Subcutaneous abdominal adipose tissue (tissue), 5 donors: ENCODE measurements around the gene PACS1.

ENCODE experiments used
- H3K27ac ChIP-seq: one replicate; pipeline ENCODE4 v1.7.0; 2013; ENCODE audit warnings: low read depth, mild to moderate bottlenecking, inconsistent platforms, low read length, moderate library complexity
- H3K27me3 ChIP-seq, 5 donors: one replicate each; pipeline ENCODE4 v1.7.0; 2013; ENCODE audit warnings: low read length in 5 of 5, inconsistent platforms in 1 of 5; ENCODE audit not compliant: control insufficient read depth in 5 of 5, insufficient read depth in 4 of 5
- H3K36me3 ChIP-seq, 5 donors: one replicate each; pipeline ENCODE4 v1.7.0; 2013; ENCODE audit warnings: low read length in 5 of 5; ENCODE audit not compliant: control insufficient read depth in 5 of 5, insufficient read depth in 5 of 5
- H3K4me1 ChIP-seq, 5 donors: one replicate each; pipeline ENCODE4 v1.7.0; 2013; ENCODE audit warnings: low read length in 5 of 5, mild to moderate bottlenecking in 3 of 5, moderate library complexity in 1 of 5; ENCODE audit not compliant: control insufficient read depth in 5 of 5, insufficient read depth in 5 of 5
- H3K4me3 ChIP-seq, 5 donors: one replicate each; pipeline ENCODE4 v1.7.0; 2013; ENCODE audit warnings: low read length in 5 of 5, low read depth in 1 of 5
- H3K9ac ChIP-seq, 5 donors: one replicate each; pipeline ENCODE4 v1.7.0; 2013; ENCODE audit warnings: low read length in 5 of 5, mild to moderate bottlenecking in 4 of 5, moderate library complexity in 3 of 5
- H3K9me3 ChIP-seq, 5 donors: one replicate each; pipeline ENCODE4 v1.7.0; 2013; ENCODE audit warnings: low read length in 5 of 5; ENCODE audit not compliant: control insufficient read depth in 5 of 5
- donor health status: healthy.
- donor health status: healthy.
- donor health status: healthy.
- donor health status: healthy.
- donor health status: healthy.

The PACS1 gene

GRCh38 chr11:66226101-66226500, 156.0 kb downstream of the PACS1 start:
- Histone ChIP-seq H3K27ac (no peak overlapping the region), H3K27me3 (no peaks in the 10 kb centered on the region), H3K4me3 (no peak overlapping the region), H3K4me1 (peaks cover 0 to 3% (median 0%) of the 10 kb centered on the region in 5 donors), H3K36me3 (peaks cover 3 to 47% (median 30%) of the 10 kb centered on the region in 5 donors), H3K9me3 (no peaks in the 10 kb centered on the region), H3K9ac (no peak overlapping the region)

- Histone ChIP-seq H3K9ac (no peak overlapping the region), H3K4me3 (no peak overlapping the region), H3K27me3 (no peaks in the 10 kb centered on the region), H3K36me3 (peaks cover 3 to 55% (median 41%) of the 10 kb centered on the region in 5 donors), H3K27ac (no peak overlapping the region), H3K4me1 (peaks cover 0 to 3% (median 2%) of the 10 kb centered on the region in 5 donors), H3K9me3 (no peaks in the 10 kb centered on the region)
Observed at GRCh38 chr11:66227700-66228099, 157.6 kb downstream of the PACS1 start.

- H3K27me3 ChIP-seq: no peaks in the 10 kb centered on the region
- no peak overlapping the region for H3K9ac ChIP-seq
- no peak overlapping the region for H3K4me3 ChIP-seq
- H3K27ac ChIP-seq: no peak overlapping the region
- peaks cover 0 to 10% (median 8%) of the 10 kb centered on the region in 5 donors for H3K4me1 ChIP-seq
- peaks cover 3 to 63% (median 50%) of the 10 kb centered on the region in 5 donors for H3K36me3 ChIP-seq
- H3K9me3 ChIP-seq: no peaks in the 10 kb centered on the region
Observed at GRCh38 chr11:66228521-66228920, 158.4 kb downstream of the PACS1 start.

DNA sequence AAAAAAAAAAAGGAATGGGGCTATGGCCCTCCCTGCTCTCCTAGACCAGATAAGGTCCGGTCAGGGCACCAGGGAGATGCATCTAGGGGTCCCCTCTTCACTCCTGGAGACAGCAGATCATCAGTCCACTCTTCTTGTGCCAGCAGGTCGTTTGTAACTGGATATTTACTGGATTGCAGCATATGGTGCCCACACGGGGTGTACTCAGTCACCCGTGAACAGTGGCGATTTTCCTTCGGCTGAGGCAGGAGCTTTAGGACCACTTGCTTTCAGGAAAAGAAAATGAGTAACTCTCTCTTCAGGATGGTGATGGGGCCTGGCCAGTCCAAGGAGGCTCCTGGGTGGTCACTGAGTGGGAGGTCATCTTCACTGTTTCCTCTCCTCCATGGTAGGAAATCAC, 160.1 kb downstream of the PACS1 start:
- Histone ChIP-seq H3K9me3 (no peaks in the 10 kb centered on the region), H3K9ac (no peak overlapping the region), H3K36me3 (peaks cover 3 to 67% (median 56%) of the 10 kb centered on the region in 5 donors), H3K27ac (no peak overlapping the region), H3K27me3 (no peaks in the 10 kb centered on the region), H3K4me1 (peaks cover 0 to 16% (median 11%) of the 10 kb centered on the region in 5 donors), H3K4me3 (no peak overlapping the region)

GRCh38 chr11:66230978-66231377, 160.9 kb downstream of the PACS1 start:
- Histone ChIP-seq H3K4me3 (no peak overlapping the region), H3K36me3 (peaks cover 3 to 74% (median 64%) of the 10 kb centered on the region in 5 donors), H3K27me3 (no peaks in the 10 kb centered on the region), H3K27ac (no peak overlapping the region), H3K9ac (no peak overlapping the region), H3K9me3 (no peaks in the 10 kb centered on the region), H3K4me1 (peaks cover 0 to 16% (median 11%) of the 10 kb centered on the region in 5 donors)

- Histone ChIP-seq H3K27ac (no peak overlapping the region), H3K4me1 (peaks cover 0 to 16% (median 11%) of the 10 kb centered on the region in 5 donors), H3K9ac (no peak overlapping the region), H3K4me3 (no peak overlapping the region), H3K36me3 (peaks cover 3 to 80% (median 69%) of the 10 kb centered on the region in 5 donors), H3K27me3 (no peaks in the 10 kb centered on the region), H3K9me3 (no peaks in the 10 kb centered on the region)
Observed at GRCh38 chr11:66231561-66231960, 161.5 kb downstream of the PACS1 start.

DNA sequence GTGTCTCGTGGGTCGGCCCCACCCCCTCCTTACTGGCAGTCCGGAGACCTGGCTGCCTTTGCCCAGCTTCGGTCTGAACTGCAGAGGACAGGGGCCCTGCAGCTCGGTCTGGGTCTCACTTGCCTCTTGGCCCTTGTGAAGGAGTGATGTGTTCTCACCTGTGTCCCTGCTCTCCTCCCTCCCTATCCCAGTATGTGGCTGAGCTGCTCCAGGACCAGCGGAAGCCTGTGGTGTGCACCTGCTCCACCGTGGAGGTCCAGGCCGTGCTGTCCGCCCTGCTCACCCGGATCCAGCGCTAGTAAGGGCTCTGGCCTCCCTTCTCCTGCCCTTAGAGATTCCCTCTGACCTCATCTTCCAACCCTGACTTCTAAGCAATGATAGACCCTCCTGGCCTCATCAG, 162.7 kb downstream of the PACS1 start:
- no peak overlapping the region for H3K27ac ChIP-seq
- H3K4me1 ChIP-seq: peaks cover 0 to 16% (median 11%) of the 10 kb centered on the region in 5 donors
- H3K36me3 ChIP-seq: peaks cover 0 to 81% (median 72%) of the 10 kb centered on the region in 5 donors
- H3K4me3 ChIP-seq: no peak overlapping the region
- H3K9me3 ChIP-seq: no peaks in the 10 kb centered on the region
- H3K9ac ChIP-seq: peak overlapping the region in 1 of 5 donors; percentile 47
- no peaks in the 10 kb centered on the region for H3K27me3 ChIP-seq

GRCh38 chr11:66233301-66233700, 163.2 kb downstream of the PACS1 start:
- Histone ChIP-seq H3K4me3 (no peak overlapping the region), H3K27ac (no peak overlapping the region), H3K36me3 (peaks cover 0 to 82% (median 75%) of the 10 kb centered on the region in 5 donors), H3K27me3 (no peaks in the 10 kb centered on the region), H3K4me1 (peaks cover 0 to 16% (median 11%) of the 10 kb centered on the region in 5 donors), H3K9ac (peak overlapping the region in 2 of 5 donors; percentile 4 to 47), H3K9me3 (no peaks in the 10 kb centered on the region)

GRCh38 chr11:66235141-66235540, 165.1 kb downstream of the PACS1 start:
- H3K9ac ChIP-seq: no peak overlapping the region
- H3K9me3 ChIP-seq: no peaks in the 10 kb centered on the region
- peaks cover 0 to 16% (median 11%) of the 10 kb centered on the region in 5 donors for H3K4me1 ChIP-seq
- no peak overlapping the region for H3K4me3 ChIP-seq
- no peak overlapping the region for H3K27ac ChIP-seq
- peaks cover 0 to 96% (median 87%) of the 10 kb centered on the region in 5 donors for H3K36me3 ChIP-seq
- H3K27me3 ChIP-seq: no peaks in the 10 kb centered on the region

DNA sequence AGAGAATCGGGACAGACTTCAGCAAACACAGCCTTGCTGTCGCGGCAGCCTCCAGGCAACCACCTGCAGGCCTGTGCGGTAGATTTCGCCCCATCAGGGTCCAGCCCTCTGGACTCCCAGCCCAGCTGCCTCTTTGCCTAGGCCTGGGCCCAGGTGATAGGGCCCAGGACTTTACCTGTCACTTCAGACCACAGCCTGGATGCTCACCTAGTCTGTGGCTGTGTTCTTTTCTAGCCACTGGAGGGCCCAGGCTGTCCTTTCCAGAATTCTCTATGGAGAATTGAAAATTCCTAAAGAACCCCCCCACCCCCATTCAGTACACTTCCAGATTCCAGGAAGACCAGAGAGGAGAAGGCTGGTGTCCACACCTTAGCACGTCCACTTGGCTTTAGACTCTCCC, 167.8 kb downstream of the PACS1 start:
- H3K4me1 ChIP-seq: peaks cover 0 to 24% (median 18%) of the 10 kb centered on the region in 5 donors
- H3K36me3 ChIP-seq: peaks cover 0 to 96% (median 86%) of the 10 kb centered on the region in 5 donors
- H3K27ac ChIP-seq: no peak overlapping the region
- no peak overlapping the region for H3K4me3 ChIP-seq
- H3K27me3 ChIP-seq: no peaks in the 10 kb centered on the region
- no peak overlapping the region for H3K9ac ChIP-seq
- no peaks in the 10 kb centered on the region for H3K9me3 ChIP-seq
